ENCODE measurements around the gene GPR61.

The GPR61 gene

GRCh38 chr1:109570414-109570813 lies 30.7 kb downstream of the GPR61 start:
- DNase-seq (ENCODE audit: low read depth): no peak

- no peak for DNase-seq (ENCODE audit: low read depth)
Measured at GRCh38 chr1:109573785-109574184, 34.1 kb downstream of the GPR61 start.

GRCh38 chr1:109578947-109579443 lies 39.3 kb downstream of the GPR61 start:
- DNase-seq (ENCODE audit: low read depth): no peak

GRCh38 chr1:109579491-109579890 lies 39.8 kb downstream of the GPR61 start:
- no peak for DNase-seq (ENCODE audit: low read depth)

GRCh38 chr1:109582021-109582420 lies 42.3 kb downstream of the GPR61 start:
- DNase-seq (ENCODE audit: low read depth): no peak

- no peak for DNase-seq (ENCODE audit: low read depth)
Measured at GRCh38 chr1:109584766-109585165, 45.1 kb downstream of the GPR61 start.

GRCh38 chr1:109586055-109586454 lies 46.4 kb downstream of the GPR61 start:
- DNase-seq (ENCODE audit: low read depth): no peak

GRCh38 chr1:109589177-109589576 lies 49.5 kb downstream of the GPR61 start:
- DNase-seq (ENCODE audit: low read depth): no peak

GRCh38 chr1:109589679-109590078 lies 50.0 kb downstream of the GPR61 start:
- DNase-seq (ENCODE audit: low read depth): no peak

- DNase-seq (ENCODE audit: low read depth): no peak
Measured at GRCh38 chr1:109592916-109593315, 53.2 kb downstream of the GPR61 start.

- DNase-seq (ENCODE audit: low read depth): no peak
Measured at GRCh38 chr1:109595531-109595930, 55.9 kb downstream of the GPR61 start.
